DOHH2 (cell line): ENCODE measurements around the gene TNFSF9.

Experiments
- EZH2phosphoT487 ChIP-seq: fragments of 200-600 bp; sonication (generic); IDR thresholded peaks from 2 replicates; pipeline ENCODE4 v1.6.1; 2017; ENCODE audit warnings: borderline replicate concordance, mild to moderate bottlenecking, antibody characterized with exemption, low read length, moderate library complexity, mixed read lengths
- TF ChIP-seq, protein P1 (sequence below): fragments of 200-600 bp; sonication (generic); IDR thresholded peaks from one replicate; pipeline ENCODE4 v1.5.1; 2014; ENCODE audit warnings: antibody characterized with exemption, mild to moderate bottlenecking, low read depth, low read length; ENCODE audit not compliant: poor library complexity, severe bottlenecking

DNA sequence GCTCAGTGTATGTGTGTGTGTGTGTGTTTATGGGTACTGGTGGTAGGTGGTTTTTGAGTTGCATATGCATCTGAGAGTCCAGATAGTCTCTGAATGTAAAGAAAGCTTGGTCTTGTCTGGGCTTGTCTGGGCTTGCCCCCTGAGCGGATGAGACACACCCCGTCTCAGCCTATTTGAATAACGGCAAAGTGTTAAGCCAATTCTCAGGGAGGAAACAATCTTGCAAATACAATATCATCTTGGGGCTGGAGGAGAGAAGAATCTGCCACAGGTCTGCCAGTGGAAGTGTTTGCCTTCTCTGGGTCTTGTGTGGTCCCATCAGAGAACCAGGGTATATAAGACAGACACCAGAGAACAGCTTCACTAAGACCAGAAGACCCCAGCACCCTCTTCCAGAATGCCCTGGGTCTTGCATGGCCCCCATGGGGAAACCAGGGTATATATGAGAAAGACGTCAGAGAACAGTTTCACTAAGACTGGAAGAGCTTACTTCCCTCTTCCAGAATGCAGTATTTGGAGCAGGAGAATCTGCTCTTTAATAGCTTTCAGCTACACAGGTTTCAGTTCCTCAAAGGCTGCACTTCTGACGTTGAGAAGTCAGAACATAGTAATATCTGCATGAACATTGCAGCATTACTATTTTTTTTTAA is 46.8 kb downstream of the TNFSF9 start:
- TF ChIP-seq, protein P1, sequence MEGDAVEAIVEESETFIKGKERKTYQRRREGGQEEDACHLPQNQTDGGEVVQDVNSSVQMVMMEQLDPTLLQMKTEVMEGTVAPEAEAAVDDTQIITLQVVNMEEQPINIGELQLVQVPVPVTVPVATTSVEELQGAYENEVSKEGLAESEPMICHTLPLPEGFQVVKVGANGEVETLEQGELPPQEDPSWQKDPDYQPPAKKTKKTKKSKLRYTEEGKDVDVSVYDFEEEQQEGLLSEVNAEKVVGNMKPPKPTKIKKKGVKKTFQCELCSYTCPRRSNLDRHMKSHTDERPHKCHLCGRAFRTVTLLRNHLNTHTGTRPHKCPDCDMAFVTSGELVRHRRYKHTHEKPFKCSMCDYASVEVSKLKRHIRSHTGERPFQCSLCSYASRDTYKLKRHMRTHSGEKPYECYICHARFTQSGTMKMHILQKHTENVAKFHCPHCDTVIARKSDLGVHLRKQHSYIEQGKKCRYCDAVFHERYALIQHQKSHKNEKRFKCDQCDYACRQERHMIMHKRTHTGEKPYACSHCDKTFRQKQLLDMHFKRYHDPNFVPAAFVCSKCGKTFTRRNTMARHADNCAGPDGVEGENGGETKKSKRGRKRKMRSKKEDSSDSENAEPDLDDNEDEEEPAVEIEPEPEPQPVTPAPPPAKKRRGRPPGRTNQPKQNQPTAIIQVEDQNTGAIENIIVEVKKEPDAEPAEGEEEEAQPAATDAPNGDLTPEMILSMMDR, result no peak
- no peak for TF ChIP-seq EZH2phosphoT487
